AG10803 (cell line): ENCODE results near the gene FRMD7.
A peak's percentile ranks its signal among the peaks of the same experiment; 100 is the strongest.
"Not testable (repeated sequence)": the region's sequence is repeated elsewhere in the genome, so short reads cannot be mapped to it uniquely, and the experiment has no call there.

ENCODE experiments used
- DNase-seq: peaks from one replicate; pipeline ENCODE4 v3.0.0; 2010; ENCODE audit warnings: low read depth
- H3K4me3 ChIP-seq: 2 replicates; pipeline ENCODE4 v1.5.1; 2011; ENCODE audit warnings: mild to moderate bottlenecking, low read length, control low read depth
- CTCF ChIP-seq: conservative IDR thresholded peaks from 2 replicates; pipeline ENCODE4 v1.5.1; 2011; ENCODE audit warnings: mild to moderate bottlenecking, low read length, control low read depth, inconsistent platforms

Gene FRMD7

GRCh38 chrX:132058975-132059374 is 68.8 kb downstream of the FRMD7 start:
- DNase-seq: no peak
- no peak for TF ChIP-seq CTCF
- H3K4me3 ChIP-seq: no peak overlapping the region

- TF ChIP-seq CTCF: no peak
- H3K4me3 ChIP-seq: no peak overlapping the region
- DNase-seq: no peak
These were observed 69.8 kb downstream of the FRMD7 start for GRCh38 chrX:132058050-132058449.

GRCh38 chrX:132051778-132052177 is 76.0 kb downstream of the FRMD7 start:
- DNase-seq, H3K4me3 ChIP-seq: not testable (repeated sequence)

- no peak for DNase-seq
- no peak for TF ChIP-seq CTCF
- no peak overlapping the region for H3K4me3 ChIP-seq
These were observed 81.3 kb downstream of the FRMD7 start for GRCh38 chrX:132046533-132046932.

- no peak for TF ChIP-seq CTCF
- H3K4me3 ChIP-seq: no peak overlapping the region
- DNase-seq: no peak
These were observed 82.4 kb downstream of the FRMD7 start for GRCh38 chrX:132045456-132045855.

- H3K4me3 ChIP-seq: no peak overlapping the region
- TF ChIP-seq CTCF: no peak
- no peak for DNase-seq
These were observed 82.9 kb downstream of the FRMD7 start for GRCh38 chrX:132044953-132045352.

- H3K4me3 ChIP-seq: no peak overlapping the region
- no peak for TF ChIP-seq CTCF
- no peak for DNase-seq
These were observed 83.8 kb downstream of the FRMD7 start for GRCh38 chrX:132043977-132044376.

- no peak for TF ChIP-seq CTCF
- peak; percentile 10 for DNase-seq
- H3K4me3 ChIP-seq: no peak overlapping the region
These were observed 86.8 kb downstream of the FRMD7 start for GRCh38 chrX:132041015-132041414.
